Ascending aorta (tissue), 2 donors: ENCODE results near the gene ARID3C. TPM values are rescaled to one million over a fixed set of nuclear protein-coding genes. Genes with fewer than 3 reads are reported as not detected.

Experiments used
- DNase-seq, 2 donors: peaks; one replicate each; pipeline ENCODE4 v3.0.0-alpha.2; 2019; ENCODE audit warnings: low spot score in 2 of 2
- H3K27ac ChIP-seq, 2 donors: fragments of 200-600 bp; sonication (generic); one replicate each; pipeline ENCODE4 v1.5.1; 2016 to 2017; ENCODE audit warnings: mild to moderate bottlenecking in 1 of 2
- H3K27me3 ChIP-seq: fragments of 200-600 bp; sonication (generic); one replicate; pipeline ENCODE4 v1.5.1; 2017
- H3K36me3 ChIP-seq, 2 donors: fragments of 200-600 bp; sonication (generic); one replicate each; pipeline ENCODE4 v1.5.1; 2016
- H3K4me1 ChIP-seq, 2 donors: fragments of 200-600 bp; sonication (generic); one replicate each; pipeline ENCODE4 v1.5.1; 2016 to 2017; ENCODE audit warnings: mild to moderate bottlenecking in 1 of 2
- H3K4me3 ChIP-seq, 2 donors: fragments of 200-600 bp; sonication (generic); one replicate each; pipeline ENCODE4 v1.5.1; 2016 to 2017; ENCODE audit warnings: mild to moderate bottlenecking in 1 of 2
- H3K9me3 ChIP-seq, 2 donors: fragments of 200-600 bp; sonication (generic); one replicate each; pipeline ENCODE4 v1.5.1; 2016
- CTCF ChIP-seq, 3 experiments: fragments of 200-600 bp in 2 of 3; fragments of 450-650 bp in 1 of 3; sonication (generic) in 2 of 3; IDR thresholded peaks; one replicate each; pipeline ENCODE4 v1.5.1; 2016 to 2019; ENCODE audit warnings: antibody characterized with exemption in 3 of 3, mild to moderate bottlenecking in 1 of 3, moderate library complexity in 1 of 3
- intact Hi-C: fragments of 100-400 bp; cut with DNase I; formaldehyde crosslinking; loops from one replicate; pipeline ENCODE4 v1.15.1; 2023
- total RNA-seq: library from RNA; depleted of rRNA; stranded (reverse); fragments of >200 nt; gene quantifications from one replicate; pipeline ENCODE4 v1.1.0, GENCODE V29; 2016

Gene ARID3C
- total RNA-seq, 1 donor from 2014 or later: not detected

GRCh38 chr9:34591248-34591916 lies 37.5 kb downstream of the ARID3C start:
- Histone ChIP-seq H3K36me3 (no peaks in the 10 kb centered on the region), H3K4me1 (peaks cover 6 to 42% of the 10 kb centered on the region in 2 donors), H3K4me3 (peak overlapping the region; percentile 46 to 72), H3K27ac (peak overlapping the region; percentile 26 to 39), H3K9me3 (no peaks in the 10 kb centered on the region), H3K27me3 (peaks cover 7% of the 10 kb centered on the region)
- intact Hi-C loops: loop anchor here (2.0 to 5.0 kb wide), 4 partner anchors 43 to 264 kb away; partner anchors contain the start of genes KIF24 and NUDT2
- DNase-seq: peak; percentile 44 to 90
- TF ChIP-seq CTCF (IDR thresholded peaks at IDR 0.05): peak; percentile 86 to 94 (median 93)

- Histone ChIP-seq H3K36me3 (no peaks in the 10 kb centered on the region), H3K27ac (peak overlapping the region; percentile 26 to 39), H3K4me1 (peaks cover 6 to 42% of the 10 kb centered on the region in 2 donors), H3K4me3 (peak overlapping the region; percentile 66 to 72), H3K9me3 (no peaks in the 10 kb centered on the region), H3K27me3 (peaks cover 12% of the 10 kb centered on the region)
- intact Hi-C loops: loop anchor here (2.0 to 5.0 kb wide), 4 partner anchors 42 to 263 kb away; partner anchors contain the start of genes KIF24 and NUDT2
- peak in 1 of 2 donors; percentile 71 for DNase-seq
- no peak for TF ChIP-seq CTCF (IDR thresholded peaks at IDR 0.05)
Measured at GRCh38 chr9:34590381-34591247, 38.3 kb downstream of the ARID3C start.

- no peaks in the 10 kb centered on the region for H3K36me3 ChIP-seq
Measured at GRCh38 chr9:34589636-34590380, 39.1 kb downstream of the ARID3C start, which contains the start of gene CNTFR. TSS of gene CNTFR (minus strand) at chr9:34589724. CDS start at chr9:34568981, 20,743 bp downstream.

GRCh38 chr9:34588671-34589635 lies 39.9 kb downstream of the ARID3C start:
- peaks cover 15% of the 10 kb centered on the region for H3K27me3 ChIP-seq
- H3K4me3 ChIP-seq: peak overlapping the region; percentile 66 to 72
- intact Hi-C loops: loop anchor here (1.0 kb wide), 1 partner anchor 66 kb away; no protein-coding TSS in a partner anchor
- no peak for DNase-seq
- no peaks in the 10 kb centered on the region for H3K9me3 ChIP-seq
- no peak overlapping the region for H3K27ac ChIP-seq
- H3K4me1 ChIP-seq: peaks cover 6 to 39% of the 10 kb centered on the region in 2 donors
- no peak for TF ChIP-seq CTCF (IDR thresholded peaks at IDR 0.05)
- no peaks in the 10 kb centered on the region for H3K36me3 ChIP-seq

More at GRCh38 chr9:34589636-34590380, 39.1 kb downstream of the ARID3C start, which contains the start of gene CNTFR:
- Histone ChIP-seq H3K27ac (peak within 1 kb of the TSS in 1 of 2 donors; percentile 39), H3K27me3 (peaks cover 15% of the 10 kb centered on the region), H3K4me1 (peaks cover 6 to 42% of the 10 kb centered on the region in 2 donors), H3K4me3 (peak within 1 kb of the TSS; percentile 66 to 72), H3K9me3 (no peaks in the 10 kb centered on the region)
- peak in 1 of 2 donors; percentile 72 for DNase-seq
- no peak for TF ChIP-seq CTCF (IDR thresholded peaks at IDR 0.05)
- intact Hi-C loops: loop anchor here (1.0 to 5.0 kb wide), 5 partner anchors 41 to 263 kb away; partner anchors contain the start of genes KIF24 and NUDT2
